ENCODE results near the gene GAB4.

The GAB4 gene

DNA sequence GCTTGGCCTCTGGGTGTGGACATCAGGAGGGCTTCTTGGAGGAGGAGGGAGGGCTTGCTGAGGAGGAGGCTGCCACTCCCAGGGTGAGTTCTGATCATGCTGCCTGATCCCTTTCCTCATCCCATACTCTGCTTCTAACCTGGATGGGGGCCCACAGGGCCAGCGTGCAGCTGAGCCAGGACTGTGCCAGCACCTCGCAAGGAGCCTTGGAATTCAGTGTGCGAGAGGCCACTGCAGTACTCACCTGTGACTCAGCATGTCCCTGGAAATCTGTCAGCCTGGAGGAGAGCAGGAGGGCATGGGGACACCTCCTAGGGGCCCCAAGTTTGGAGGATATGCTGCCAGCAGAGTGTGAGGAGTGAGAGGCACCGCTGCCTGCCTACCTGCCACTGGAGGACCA lies 4.2 kb upstream of the GAB4 start:
- no peak overlapping the region for H2BK5ac ChIP-seq (ENCODE audit: low read depth, low read length, poor library complexity, severe bottlenecking)
- no peaks in the 10 kb centered on the region for H3K36me3 ChIP-seq (ENCODE audit: control insufficient read depth in 1 of 2, insufficient read depth in 2 of 2, low read depth in 1 of 2, low read length in 2 of 2)
- H3K18ac ChIP-seq (ENCODE audit: low read depth in 1 of 2, low read length in 2 of 2), result no peak overlapping the region
- H2AFZ ChIP-seq (ENCODE audit: low read depth, low read length), result no peak overlapping the region
- H2BK12ac ChIP-seq (ENCODE audit: low read length in 2 of 2), result no peak overlapping the region
- H3K9ac ChIP-seq (ENCODE audit: low read length), result no peak overlapping the region
- H3K14ac ChIP-seq (ENCODE audit: low read length in 2 of 2), result no peak overlapping the region
- no peak overlapping the region for H3K4me3 ChIP-seq (ENCODE audit: insufficient read depth in 1 of 2, low read depth in 1 of 2, low read length in 2 of 2)
- no peak overlapping the region for H3K23ac ChIP-seq (ENCODE audit: low read length in 2 of 2)
- peaks cover 0 to 20% of the 10 kb centered on the region in 2 experiments for H3K27me3 ChIP-seq (ENCODE audit: control insufficient read depth in 1 of 2, insufficient read depth in 1 of 2, low read length in 2 of 2)
- H3K27ac ChIP-seq (ENCODE audit: low read length, poor library complexity, severe bottlenecking), result no peak overlapping the region
- H3K4me1 ChIP-seq (ENCODE audit: control insufficient read depth, insufficient read depth, low read depth, low read length), result no peaks in the 10 kb centered on the region
- WGBS, result 58% methylated on average over 4 of the region's 4 CpGs
- no peak overlapping the region for H3K4me2 ChIP-seq (ENCODE audit: low read length, poor library complexity, severe bottlenecking)
- no peaks in the 10 kb centered on the region for H3K79me1 ChIP-seq (replicated peaks; ENCODE audit: low read length, poor library complexity, severe bottlenecking)
- no peaks in the 10 kb centered on the region for H3K9me3 ChIP-seq (ENCODE audit: control insufficient read depth, low read length)
- no peak overlapping the region for H3K4ac ChIP-seq (ENCODE audit: low read depth in 1 of 2, low read length in 2 of 2)
- H4K8ac ChIP-seq (ENCODE audit: low read length), result no peak overlapping the region
- no peak overlapping the region for H2AK5ac ChIP-seq (ENCODE audit: low read length, severe bottlenecking)
- H4K91ac ChIP-seq (ENCODE audit: low read length), result no peak overlapping the region
- no peak for DNase-seq
- H2BK15ac ChIP-seq (ENCODE audit: low read depth, poor library complexity, severe bottlenecking), result no peak overlapping the region
- H2BK120ac ChIP-seq (ENCODE audit: low read depth, low read length), result no peak overlapping the region

DNA sequence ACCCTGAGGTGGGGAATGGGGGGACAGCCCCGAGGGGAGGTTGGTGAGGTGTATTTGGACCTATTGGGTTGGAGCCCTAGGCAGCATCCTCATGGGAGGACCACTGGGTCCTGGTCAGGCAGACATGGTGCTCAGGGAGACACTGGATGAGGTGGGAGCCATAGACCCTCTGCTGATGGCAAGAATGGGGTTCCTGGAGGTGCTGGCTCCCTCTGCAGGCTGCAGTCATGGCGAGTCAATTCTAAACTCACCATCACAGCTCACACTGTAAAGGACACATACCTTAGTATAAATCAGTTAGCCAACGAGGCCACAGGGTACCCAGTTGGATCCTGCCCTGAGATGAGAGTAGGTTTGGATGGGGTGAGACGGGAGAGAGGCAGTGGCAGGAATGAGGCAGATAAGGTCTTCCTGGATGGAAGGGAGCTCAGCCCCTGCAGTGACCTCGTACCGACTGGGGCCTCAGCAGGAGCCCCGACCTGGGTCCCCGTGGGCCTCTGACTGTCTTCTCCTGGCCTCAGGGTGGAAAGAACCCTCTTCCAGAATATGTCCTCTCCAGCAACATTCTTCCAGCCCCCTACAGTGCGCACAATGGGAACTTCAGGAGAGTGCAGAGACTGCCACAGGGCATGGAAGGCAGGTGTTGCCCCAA lies 1.7 kb upstream of the GAB4 start:
- no peak overlapping the region for H3K23ac ChIP-seq (ENCODE audit: low read length in 2 of 2)
- H3K4me2 ChIP-seq (ENCODE audit: low read length, poor library complexity, severe bottlenecking), result no peak overlapping the region
- peaks cover 0 to 23% of the 10 kb centered on the region in 2 experiments for H3K27me3 ChIP-seq (ENCODE audit: control insufficient read depth in 1 of 2, insufficient read depth in 1 of 2, low read length in 2 of 2)
- no peaks in the 10 kb centered on the region for H3K36me3 ChIP-seq (ENCODE audit: control insufficient read depth in 1 of 2, insufficient read depth in 2 of 2, low read depth in 1 of 2, low read length in 2 of 2)
- no peak overlapping the region for H3K18ac ChIP-seq (ENCODE audit: low read depth in 1 of 2, low read length in 2 of 2)
- H2BK120ac ChIP-seq (ENCODE audit: low read depth, low read length), result no peak overlapping the region
- H3K27ac ChIP-seq (ENCODE audit: low read length, poor library complexity, severe bottlenecking), result no peak overlapping the region
- no peaks in the 10 kb centered on the region for H3K4me1 ChIP-seq (ENCODE audit: control insufficient read depth, insufficient read depth, low read depth, low read length)
- H2BK12ac ChIP-seq (ENCODE audit: low read length in 2 of 2), result no peak overlapping the region
- H3K9ac ChIP-seq (ENCODE audit: low read length), result no peak overlapping the region
- H3K9me3 ChIP-seq (ENCODE audit: control insufficient read depth, low read length), result no peaks in the 10 kb centered on the region
- H3K14ac ChIP-seq (ENCODE audit: low read length in 2 of 2), result no peak overlapping the region
- H2BK15ac ChIP-seq (ENCODE audit: low read depth, poor library complexity, severe bottlenecking), result no peak overlapping the region
- no peak overlapping the region for H4K91ac ChIP-seq (ENCODE audit: low read length)
- no peak for DNase-seq
- H2AFZ ChIP-seq (ENCODE audit: low read depth, low read length), result no peak overlapping the region
- no peak overlapping the region for H4K8ac ChIP-seq (ENCODE audit: low read length)
- WGBS, result 61% methylated on average over 8 of the region's 9 CpGs
- no peak overlapping the region for H2BK5ac ChIP-seq (ENCODE audit: low read depth, low read length, poor library complexity, severe bottlenecking)
- no peak overlapping the region for H3K4ac ChIP-seq (ENCODE audit: low read depth in 1 of 2, low read length in 2 of 2)
- no peaks in the 10 kb centered on the region for H3K79me1 ChIP-seq (replicated peaks; ENCODE audit: low read length, poor library complexity, severe bottlenecking)
- H2AK5ac ChIP-seq (ENCODE audit: low read length, severe bottlenecking), result no peak overlapping the region
- H3K4me3 ChIP-seq (ENCODE audit: insufficient read depth in 1 of 2, low read depth in 1 of 2, low read length in 2 of 2), result no peak overlapping the region

DNA sequence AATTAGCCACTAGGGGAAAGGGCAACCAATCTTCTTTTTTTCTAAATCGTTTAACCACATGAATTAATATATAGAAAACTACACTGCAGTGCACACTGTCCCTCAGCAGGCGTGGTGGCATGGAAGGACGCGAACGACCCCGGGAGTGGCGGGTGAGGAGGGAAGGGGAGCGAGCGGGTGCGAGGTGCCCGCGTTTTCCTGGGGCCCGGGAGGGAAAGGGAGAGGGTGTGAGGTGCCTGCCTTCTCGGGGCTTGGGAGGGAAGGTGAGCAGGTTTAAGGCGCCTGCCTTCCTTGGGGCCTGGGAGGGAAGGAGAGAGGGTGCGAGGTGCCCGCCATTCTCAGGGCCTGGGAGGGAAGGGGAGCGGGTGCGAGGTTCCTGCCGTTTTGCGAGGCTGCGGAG lies 765 bp downstream of the GAB4 start:
- no peaks in the 10 kb centered on the region for H3K4me1 ChIP-seq (ENCODE audit: control insufficient read depth, insufficient read depth, low read depth, low read length)
- no peak overlapping the region for H2BK120ac ChIP-seq (ENCODE audit: low read depth, low read length)
- no peak overlapping the region for H3K4me2 ChIP-seq (ENCODE audit: low read length, poor library complexity, severe bottlenecking)
- no peaks in the 10 kb centered on the region for H3K9me3 ChIP-seq (ENCODE audit: control insufficient read depth, low read length)
- H4K91ac ChIP-seq (ENCODE audit: low read length), result no peak overlapping the region
- no peak overlapping the region for H4K8ac ChIP-seq (ENCODE audit: low read length)
- no peak overlapping the region for H2BK5ac ChIP-seq (ENCODE audit: low read depth, low read length, poor library complexity, severe bottlenecking)
- H3K14ac ChIP-seq (ENCODE audit: low read length in 2 of 2), result no peak overlapping the region
- no peaks in the 10 kb centered on the region for H3K36me3 ChIP-seq (ENCODE audit: control insufficient read depth in 1 of 2, insufficient read depth in 2 of 2, low read depth in 1 of 2, low read length in 2 of 2)
- WGBS, result 81% methylated on average over 16 of the region's 22 CpGs
- H3K4ac ChIP-seq (ENCODE audit: low read depth in 1 of 2, low read length in 2 of 2), result no peak overlapping the region
- no peak overlapping the region for H2BK15ac ChIP-seq (ENCODE audit: low read depth, poor library complexity, severe bottlenecking)
- H2BK12ac ChIP-seq (ENCODE audit: low read length in 2 of 2), result no peak overlapping the region
- H3K18ac ChIP-seq (ENCODE audit: low read depth in 1 of 2, low read length in 2 of 2), result no peak overlapping the region
- DNase-seq, result no peak
- H3K4me3 ChIP-seq (ENCODE audit: insufficient read depth in 1 of 2, low read depth in 1 of 2, low read length in 2 of 2), result no peak overlapping the region
- no peak overlapping the region for H3K23ac ChIP-seq (ENCODE audit: low read length in 2 of 2)
- no peaks in the 10 kb centered on the region for H3K79me1 ChIP-seq (replicated peaks; ENCODE audit: low read length, poor library complexity, severe bottlenecking)
- H2AK5ac ChIP-seq (ENCODE audit: low read length, severe bottlenecking), result no peak overlapping the region
- H3K27ac ChIP-seq (ENCODE audit: low read length, poor library complexity, severe bottlenecking), result no peak overlapping the region
- H3K27me3 ChIP-seq (ENCODE audit: control insufficient read depth in 1 of 2, insufficient read depth in 1 of 2, low read length in 2 of 2), result peaks cover 0 to 23% of the 10 kb centered on the region in 2 experiments
- no peak overlapping the region for H2AFZ ChIP-seq (ENCODE audit: low read depth, low read length)
- H3K9ac ChIP-seq (ENCODE audit: low read length), result no peak overlapping the region

DNA sequence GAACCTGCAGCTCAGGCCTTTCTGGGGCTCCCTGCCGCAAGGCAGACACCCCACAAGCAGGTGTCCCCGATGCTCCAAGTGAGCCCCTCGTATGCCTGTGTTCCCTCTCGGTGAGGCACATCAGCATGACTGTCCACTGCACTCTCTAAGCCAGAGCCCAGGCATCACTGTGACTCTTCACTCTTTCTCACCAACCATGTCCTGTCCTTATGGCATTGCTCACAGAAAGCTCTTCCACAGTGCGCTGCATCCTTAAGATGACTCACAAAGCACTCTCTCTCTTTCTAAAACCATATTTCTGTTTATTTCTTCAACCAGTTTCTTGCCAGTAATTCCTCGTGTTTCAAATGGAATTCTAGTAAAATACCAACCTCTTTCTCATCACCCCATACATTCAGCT lies 18.1 kb downstream of the GAB4 start:
- Histone ChIP-seq H2BK5ac (ENCODE audit: low read depth, low read length, poor library complexity, severe bottlenecking) (no peak overlapping the region), H2BK120ac (ENCODE audit: low read depth, low read length) (no peak overlapping the region), H3K4me1 (ENCODE audit: control insufficient read depth, insufficient read depth, low read depth, low read length) (no peaks in the 10 kb centered on the region), H3K36me3 (ENCODE audit: control insufficient read depth in 1 of 2, insufficient read depth in 2 of 2, low read depth in 1 of 2, low read length in 2 of 2) (no peaks in the 10 kb centered on the region), H3K4me2 (ENCODE audit: low read length, poor library complexity, severe bottlenecking) (no peak overlapping the region), H3K18ac (ENCODE audit: low read depth in 1 of 2, low read length in 2 of 2) (no peak overlapping the region), H3K14ac (ENCODE audit: low read length in 2 of 2) (no peak overlapping the region), H4K91ac (ENCODE audit: low read length) (no peak overlapping the region), H2BK15ac (ENCODE audit: low read depth, poor library complexity, severe bottlenecking) (no peak overlapping the region), H3K79me1 (replicated peaks; ENCODE audit: low read length, poor library complexity, severe bottlenecking) (no peaks in the 10 kb centered on the region), H2BK12ac (ENCODE audit: low read length in 2 of 2) (no peak overlapping the region), H3K27me3 (ENCODE audit: control insufficient read depth in 1 of 2, insufficient read depth in 1 of 2, low read length in 2 of 2) (peaks cover 0 to 6% of the 10 kb centered on the region in 2 experiments), H4K8ac (ENCODE audit: low read length) (no peak overlapping the region), H3K9ac (ENCODE audit: low read length) (no peak overlapping the region), H3K9me3 (ENCODE audit: control insufficient read depth, low read length) (peaks cover 13% of the 10 kb centered on the region), H3K27ac (ENCODE audit: low read length, poor library complexity, severe bottlenecking) (no peak overlapping the region), H3K4ac (ENCODE audit: low read depth in 1 of 2, low read length in 2 of 2) (no peak overlapping the region), H2AFZ (ENCODE audit: low read depth, low read length) (no peak overlapping the region), H2AK5ac (ENCODE audit: low read length, severe bottlenecking) (no peak overlapping the region), H3K4me3 (ENCODE audit: insufficient read depth in 1 of 2, low read depth in 1 of 2, low read length in 2 of 2) (no peak overlapping the region), H3K23ac (ENCODE audit: low read length in 2 of 2) (no peak overlapping the region)
- no peak for DNase-seq
- 60% methylated on average over 6 of the region's 6 CpGs for WGBS

Measured in mesenchymal stem cell (in vitro differentiated cells and primary cell).